Osteoblast (primary cell): ENCODE data around the gene TMEM125. TPM values are rescaled to one million over a fixed set of nuclear protein-coding genes. Genes with fewer than 3 reads are reported as not detected.

Source experiments
- DNase-seq: peaks from one replicate; pipeline ENCODE4 v3.0.0; 2011; ENCODE audit warnings: low spot score, mixed read lengths; ENCODE audit not compliant: insufficient read length; ENCODE audit errors: missing footprints
- H2AFZ ChIP-seq: 2 replicates; pipeline ENCODE4 v1.6.0; 2011; ENCODE audit warnings: mild to moderate bottlenecking, low read length
- H3K27ac ChIP-seq: 2 replicates; pipeline ENCODE4 v1.5.1; 2011; ENCODE audit warnings: mild to moderate bottlenecking, low read depth, low read length, moderate library complexity
- H3K27me3 ChIP-seq: 2 replicates; pipeline ENCODE4 v1.6.0; 2012; ENCODE audit warnings: mild to moderate bottlenecking, control low read depth, inconsistent platforms, low read length, moderate library complexity; ENCODE audit not compliant: insufficient read depth
- H3K36me3 ChIP-seq: 2 replicates; pipeline ENCODE4 v1.5.1; 2011; ENCODE audit warnings: mild to moderate bottlenecking, low read length, control low read depth, moderate library complexity; ENCODE audit not compliant: insufficient read depth
- H3K4me1 ChIP-seq: 2 replicates; pipeline ENCODE4 v1.5.1; 2011; ENCODE audit warnings: mild to moderate bottlenecking, low read length, control low read depth, moderate library complexity; ENCODE audit not compliant: insufficient read depth
- H3K4me2 ChIP-seq: 2 replicates; pipeline ENCODE4 v1.6.0; 2011; ENCODE audit warnings: mild to moderate bottlenecking, low read length; ENCODE audit not compliant: insufficient read depth
- H3K4me3 ChIP-seq: fragments of 200-600 bp; sonication (generic); 3 replicates; pipeline ENCODE4 v1.5.1; 2012; ENCODE audit warnings: mild to moderate bottlenecking, low read length, inconsistent platforms; ENCODE audit not compliant: insufficient read depth
- H3K79me2 ChIP-seq: 2 replicates; pipeline ENCODE4 v1.6.0; 2012; ENCODE audit warnings: mild to moderate bottlenecking, low read length, control low read depth, inconsistent platforms; ENCODE audit not compliant: insufficient read depth
- H3K9me3 ChIP-seq: 2 replicates; pipeline ENCODE4 v1.5.1; 2011; ENCODE audit warnings: low read depth, low read length, control low read depth
- H4K20me1 ChIP-seq: 2 replicates; pipeline ENCODE4 v1.6.0; 2012; ENCODE audit warnings: mild to moderate bottlenecking, low read length, control low read depth; ENCODE audit not compliant: insufficient read depth
- CTCF ChIP-seq: IDR thresholded peaks from 2 replicates; pipeline ENCODE4 v1.5.1; 2011; ENCODE audit warnings: mild to moderate bottlenecking, low read depth, low read length, moderate library complexity; ENCODE audit errors: extremely low read depth
- total RNA-seq: library from RNA; depleted of rRNA; stranded (reverse); fragments of >200 nt; gene quantifications from 2 replicates; pipeline ENCODE4 v1.2.3, GENCODE V29; 2012

The TMEM125 gene
- total RNA-seq, 1 donor = not detected

- no peak overlapping the region for H2AFZ ChIP-seq
- H3K4me3 ChIP-seq = no peak overlapping the region
- H3K4me2 ChIP-seq = no peak overlapping the region
- peak; percentile 54 for DNase-seq
- H3K79me2 ChIP-seq = no peaks in the 10 kb centered on the region
- no peaks in the 10 kb centered on the region for H3K9me3 ChIP-seq
- H4K20me1 ChIP-seq = no peaks in the 10 kb centered on the region
- no peak overlapping the region for H3K27ac ChIP-seq
- H3K4me1 ChIP-seq = no peaks in the 10 kb centered on the region
- H3K36me3 ChIP-seq = no peaks in the 10 kb centered on the region
- no peaks in the 10 kb centered on the region for H3K27me3 ChIP-seq
- TF ChIP-seq CTCF = no peak
These were observed 39.0 kb downstream of the TMEM125 start for GRCh38 chr1:43308635-43309404.

GRCh38 chr1:43309405-43310025, 39.7 kb downstream of the TMEM125 start:
- Histone ChIP-seq H4K20me1 (no peaks in the 10 kb centered on the region), H3K79me2 (no peaks in the 10 kb centered on the region), H3K27me3 (no peaks in the 10 kb centered on the region), H3K9me3 (no peaks in the 10 kb centered on the region), H3K36me3 (no peaks in the 10 kb centered on the region), H3K4me2 (no peak overlapping the region), H2AFZ (no peak overlapping the region), H3K4me3 (no peak overlapping the region), H3K27ac (no peak overlapping the region), H3K4me1 (no peaks in the 10 kb centered on the region)
- no peak for TF ChIP-seq CTCF
- DNase-seq = peak; percentile 89

GRCh38 chr1:43311521-43311920, 41.7 kb downstream of the TMEM125 start:
- Histone ChIP-seq H4K20me1 (no peaks in the 10 kb centered on the region), H3K27ac (no peak overlapping the region), H3K27me3 (no peaks in the 10 kb centered on the region), H3K79me2 (no peaks in the 10 kb centered on the region), H3K4me3 (no peak overlapping the region), H3K4me1 (no peaks in the 10 kb centered on the region), H3K9me3 (no peaks in the 10 kb centered on the region), H3K36me3 (no peaks in the 10 kb centered on the region), H2AFZ (no peak overlapping the region), H3K4me2 (no peak overlapping the region)
- no peak for DNase-seq
- no peak for TF ChIP-seq CTCF

GRCh38 chr1:43312212-43312623, 42.4 kb downstream of the TMEM125 start:
- H3K36me3 ChIP-seq = no peaks in the 10 kb centered on the region
- no peaks in the 10 kb centered on the region for H3K79me2 ChIP-seq
- no peak overlapping the region for H3K4me2 ChIP-seq
- H3K4me1 ChIP-seq = no peaks in the 10 kb centered on the region
- no peaks in the 10 kb centered on the region for H4K20me1 ChIP-seq
- no peak overlapping the region for H3K27ac ChIP-seq
- H2AFZ ChIP-seq = no peak overlapping the region
- no peaks in the 10 kb centered on the region for H3K9me3 ChIP-seq
- no peak overlapping the region for H3K4me3 ChIP-seq
- no peak for DNase-seq
- H3K27me3 ChIP-seq = no peaks in the 10 kb centered on the region
- TF ChIP-seq CTCF = no peak
